HuH-7.5 (cell line): Measurements from ENCODE around the gene GPR101.

Experiments used
- DNase-seq: peaks from one replicate; pipeline ENCODE4 v3.0.0; 2011; ENCODE audit warnings: low spot score

GPR101 gene

GRCh38 chrX:137033774-137034507 is at the start of gene GPR101:
Gene GPR101 (minus strand): TSS chrX:137033995. CDS start chrX:137031674, 2,321 bp downstream.
- no peak for DNase-seq

- DNase-seq = no peak
Measured at GRCh38 chrX:137081239-137081638, 47.4 kb upstream of the GPR101 start.

GRCh38 chrX:137072396-137072795 is 38.6 kb upstream of the GPR101 start:
- DNase-seq = no peak

GRCh38 chrX:137071596-137071995 is 37.8 kb upstream of the GPR101 start:
- no peak for DNase-seq

- DNase-seq = no peak
Measured at GRCh38 chrX:137067147-137067546, 33.4 kb upstream of the GPR101 start.

GRCh38 chrX:137062915-137063617 is 29.3 kb upstream of the GPR101 start:
- DNase-seq = no peak

GRCh38 chrX:137058339-137059127 is 24.7 kb upstream of the GPR101 start:
- no peak for DNase-seq

GRCh38 chrX:137052643-137053235 is 18.9 kb upstream of the GPR101 start:
- no peak for DNase-seq

- peak; percentile 34 for DNase-seq
Measured at GRCh38 chrX:137051978-137052642, 18.3 kb upstream of the GPR101 start.

- no peak for DNase-seq
Measured at GRCh38 chrX:137044893-137045292, 11.1 kb upstream of the GPR101 start.

- DNase-seq = no peak
Measured at GRCh38 chrX:137043736-137044135, 9.9 kb upstream of the GPR101 start.

- no peak for DNase-seq
Measured at GRCh38 chrX:137041329-137041728, 7.5 kb upstream of the GPR101 start.

GRCh38 chrX:137040113-137040794 is 6.5 kb upstream of the GPR101 start:
- no peak for DNase-seq

- DNase-seq = no peak
Measured at GRCh38 chrX:137034508-137034872, 695 bp upstream of the GPR101 start.

GRCh38 chrX:137032841-137033773 is 688 bp downstream of the GPR101 start:
- no peak for DNase-seq

- DNase-seq = no peak
Measured at GRCh38 chrX:137032341-137032694, 1.5 kb downstream of the GPR101 start.

GRCh38 chrX:137031517-137032340 is 2.1 kb downstream of the GPR101 start:
- no peak for DNase-seq

- DNase-seq = no peak
Measured at GRCh38 chrX:137031039-137031438, 2.8 kb downstream of the GPR101 start.

- no peak for DNase-seq
Measured at GRCh38 chrX:137028699-137029098, 5.1 kb downstream of the GPR101 start.
